Subcutaneous abdominal adipose tissue (tissue), 5 donors: ENCODE results near the gene ZNF280D.

Source experiments
- H3K27ac ChIP-seq: one replicate; pipeline ENCODE4 v1.7.0; 2013; ENCODE audit warnings: low read depth, mild to moderate bottlenecking, inconsistent platforms, low read length, moderate library complexity
- H3K27me3 ChIP-seq, 5 donors: one replicate each; pipeline ENCODE4 v1.7.0; 2013; ENCODE audit warnings: low read length in 5 of 5, inconsistent platforms in 1 of 5; ENCODE audit not compliant: control insufficient read depth in 5 of 5, insufficient read depth in 4 of 5
- H3K36me3 ChIP-seq, 5 donors: one replicate each; pipeline ENCODE4 v1.7.0; 2013; ENCODE audit warnings: low read length in 5 of 5; ENCODE audit not compliant: control insufficient read depth in 5 of 5, insufficient read depth in 5 of 5
- H3K4me1 ChIP-seq, 5 donors: one replicate each; pipeline ENCODE4 v1.7.0; 2013; ENCODE audit warnings: low read length in 5 of 5, mild to moderate bottlenecking in 3 of 5, moderate library complexity in 1 of 5; ENCODE audit not compliant: control insufficient read depth in 5 of 5, insufficient read depth in 5 of 5
- H3K4me3 ChIP-seq, 5 donors: one replicate each; pipeline ENCODE4 v1.7.0; 2013; ENCODE audit warnings: low read length in 5 of 5, low read depth in 1 of 5
- H3K9ac ChIP-seq, 5 donors: one replicate each; pipeline ENCODE4 v1.7.0; 2013; ENCODE audit warnings: low read length in 5 of 5, mild to moderate bottlenecking in 4 of 5, moderate library complexity in 3 of 5
- H3K9me3 ChIP-seq, 5 donors: one replicate each; pipeline ENCODE4 v1.7.0; 2013; ENCODE audit warnings: low read length in 5 of 5; ENCODE audit not compliant: control insufficient read depth in 5 of 5
- donor health status: healthy.
- donor health status: healthy.
- donor health status: healthy.
- donor health status: healthy.
- donor health status: healthy.

The ZNF280D gene

GRCh38 chr15:56772868-56773639 is 39.7 kb upstream of the ZNF280D start:
- Histone ChIP-seq H3K4me1 (peaks cover 0 to 27% (median 25%) of the 10 kb centered on the region in 5 donors), H3K4me3 (peak overlapping the region in 1 of 5 donors; percentile 17), H3K9me3 (no peaks in the 10 kb centered on the region), H3K36me3 (no peaks in the 10 kb centered on the region), H3K27me3 (no peaks in the 10 kb centered on the region), H3K27ac (peak overlapping the region; percentile 59), H3K9ac (no peak overlapping the region)

GRCh38 chr15:56770173-56770572 is 36.9 kb upstream of the ZNF280D start:
- no peak overlapping the region for H3K9ac ChIP-seq
- no peak overlapping the region for H3K4me3 ChIP-seq
- H3K4me1 ChIP-seq: peaks cover 0 to 26% (median 21%) of the 10 kb centered on the region in 5 donors
- H3K36me3 ChIP-seq: no peaks in the 10 kb centered on the region
- H3K9me3 ChIP-seq: no peaks in the 10 kb centered on the region
- H3K27ac ChIP-seq: no peak overlapping the region
- H3K27me3 ChIP-seq: no peaks in the 10 kb centered on the region

GRCh38 chr15:56767315-56767714 is 34.0 kb upstream of the ZNF280D start:
- Histone ChIP-seq H3K4me3 (no peak overlapping the region), H3K4me1 (peaks cover 0 to 35% (median 23%) of the 10 kb centered on the region in 5 donors), H3K36me3 (no peaks in the 10 kb centered on the region), H3K27ac (no peak overlapping the region), H3K27me3 (no peaks in the 10 kb centered on the region), H3K9me3 (no peaks in the 10 kb centered on the region), H3K9ac (no peak overlapping the region)

- Histone ChIP-seq H3K9ac (no peak overlapping the region), H3K4me1 (peaks cover 0 to 31% (median 22%) of the 10 kb centered on the region in 5 donors), H3K27ac (no peak overlapping the region), H3K4me3 (no peak overlapping the region), H3K9me3 (no peaks in the 10 kb centered on the region), H3K27me3 (no peaks in the 10 kb centered on the region), H3K36me3 (no peaks in the 10 kb centered on the region)
Observed at GRCh38 chr15:56765251-56765650, 31.9 kb upstream of the ZNF280D start.

- Histone ChIP-seq H3K27ac (peak overlapping the region; percentile 43), H3K9me3 (no peaks in the 10 kb centered on the region), H3K4me3 (no peak overlapping the region), H3K9ac (no peak overlapping the region), H3K27me3 (no peaks in the 10 kb centered on the region), H3K36me3 (no peaks in the 10 kb centered on the region), H3K4me1 (peaks cover 0 to 32% (median 31%) of the 10 kb centered on the region in 5 donors)
Observed at GRCh38 chr15:56763141-56763895, 30.0 kb upstream of the ZNF280D start.

GRCh38 chr15:56760186-56760585 is 26.9 kb upstream of the ZNF280D start:
- Histone ChIP-seq H3K27me3 (no peaks in the 10 kb centered on the region), H3K27ac (no peak overlapping the region), H3K9ac (no peak overlapping the region), H3K9me3 (no peaks in the 10 kb centered on the region), H3K36me3 (no peaks in the 10 kb centered on the region), H3K4me3 (no peak overlapping the region), H3K4me1 (peaks cover 0 to 36% (median 28%) of the 10 kb centered on the region in 5 donors)

- H3K4me1 ChIP-seq: peaks cover 0 to 40% (median 28%) of the 10 kb centered on the region in 5 donors
- no peak overlapping the region for H3K27ac ChIP-seq
- H3K4me3 ChIP-seq: no peak overlapping the region
Observed at GRCh38 chr15:56759450-56759845, 26.1 kb upstream of the ZNF280D start.

GRCh38 chr15:56758770-56759449 is 25.6 kb upstream of the ZNF280D start:
- peaks cover 0 to 35% (median 22%) of the 10 kb centered on the region in 5 donors for H3K4me1 ChIP-seq
- no peaks in the 10 kb centered on the region for H3K27me3 ChIP-seq
- H3K36me3 ChIP-seq: no peaks in the 10 kb centered on the region
- no peak overlapping the region for H3K4me3 ChIP-seq
- H3K9ac ChIP-seq: peak overlapping the region in 1 of 5 donors; percentile 15
- H3K9me3 ChIP-seq: no peaks in the 10 kb centered on the region
- H3K27ac ChIP-seq: no peak overlapping the region

More at GRCh38 chr15:56759450-56759845, 26.1 kb upstream of the ZNF280D start:
- Histone ChIP-seq H3K9ac (peak overlapping the region in 1 of 5 donors; percentile 15), H3K9me3 (no peaks in the 10 kb centered on the region), H3K36me3 (no peaks in the 10 kb centered on the region), H3K27me3 (no peaks in the 10 kb centered on the region)

GRCh38 chr15:56757875-56758274 is 24.6 kb upstream of the ZNF280D start:
- no peaks in the 10 kb centered on the region for H3K9me3 ChIP-seq
- no peak overlapping the region for H3K27ac ChIP-seq
- no peaks in the 10 kb centered on the region for H3K36me3 ChIP-seq
- H3K27me3 ChIP-seq: no peaks in the 10 kb centered on the region
- peaks cover 0 to 25% (median 15%) of the 10 kb centered on the region in 5 donors for H3K4me1 ChIP-seq
- no peak overlapping the region for H3K9ac ChIP-seq
- no peak overlapping the region for H3K4me3 ChIP-seq
